ENCODE measurements around the gene HES6.

The HES6 gene

GRCh38 chr2:238241970-238242369, 2.1 kb upstream of the HES6 start:
- Histone ChIP-seq H3K4me3 (ENCODE audit: low read depth, low read length) (peak overlapping the region; percentile 90), H3K9me3 (ENCODE audit: severe bottlenecking) (no peaks in the 10 kb centered on the region), H3K36me3 (peaks cover 32% of the 10 kb centered on the region), H3K27ac (peak overlapping the region; percentile 100), H3K27me3 (ENCODE audit: insufficient read depth, low read depth, severe bottlenecking) (no peaks in the 10 kb centered on the region)
- DNase-seq, result no peak
- TF ChIP-seq CTCF (IDR thresholded peaks at IDR 0.05; ENCODE audit: low read depth, low read length), result no peak

- DNase-seq, result peak; percentile 96
- Histone ChIP-seq H3K27me3 (ENCODE audit: insufficient read depth, low read depth, severe bottlenecking) (no peaks in the 10 kb centered on the region), H3K27ac (peak overlapping the region; percentile 100), H3K4me3 (ENCODE audit: low read depth, low read length) (peak overlapping the region; percentile 90), H3K36me3 (peaks cover 32% of the 10 kb centered on the region), H3K9me3 (ENCODE audit: severe bottlenecking) (no peaks in the 10 kb centered on the region)
- peak; percentile 65 for TF ChIP-seq CTCF (IDR thresholded peaks at IDR 0.05; ENCODE audit: low read depth, low read length)
Observed at GRCh38 chr2:238240757-238241711, 1.2 kb upstream of the HES6 start.

- peak; percentile 47 for DNase-seq
- Histone ChIP-seq H3K27me3 (ENCODE audit: insufficient read depth, low read depth, severe bottlenecking) (no peaks in the 10 kb centered on the region), H3K4me3 (ENCODE audit: low read depth, low read length) (peak overlapping the region; percentile 79), H3K36me3 (peaks cover 25% of the 10 kb centered on the region), H3K27ac (peak overlapping the region; percentile 100), H3K9me3 (ENCODE audit: severe bottlenecking) (no peaks in the 10 kb centered on the region)
- TF ChIP-seq CTCF (IDR thresholded peaks at IDR 0.05; ENCODE audit: low read depth, low read length), result no peak
Observed at GRCh38 chr2:238239543-238239862, 335 bp downstream of the HES6 start.

GRCh38 chr2:238238766-238239542, 884 bp downstream of the HES6 start:
- Histone ChIP-seq H3K9me3 (ENCODE audit: severe bottlenecking) (no peaks in the 10 kb centered on the region), H3K4me3 (ENCODE audit: low read depth, low read length) (peak overlapping the region; percentile 79), H3K27me3 (ENCODE audit: insufficient read depth, low read depth, severe bottlenecking) (no peaks in the 10 kb centered on the region), H3K27ac (peak overlapping the region; percentile 100), H3K36me3 (peaks cover 20% of the 10 kb centered on the region)
- peak; percentile 56 for DNase-seq
- peak; percentile 42 for TF ChIP-seq CTCF (IDR thresholded peaks at IDR 0.05; ENCODE audit: low read depth, low read length)

GRCh38 chr2:238238311-238238765, 1.5 kb downstream of the HES6 start:
- no peak for DNase-seq

More at GRCh38 chr2:238238311-238238765, 1.5 kb downstream of the HES6 start:
- peak overlapping the region; percentile 100 for H3K27ac ChIP-seq
- no peaks in the 10 kb centered on the region for H3K27me3 ChIP-seq (ENCODE audit: insufficient read depth, low read depth, severe bottlenecking)
- H3K9me3 ChIP-seq (ENCODE audit: severe bottlenecking), result no peaks in the 10 kb centered on the region
- peak overlapping the region; percentile 79 for H3K4me3 ChIP-seq (ENCODE audit: low read depth, low read length)
- H3K36me3 ChIP-seq, result peaks cover 20% of the 10 kb centered on the region
- TF ChIP-seq CTCF (IDR thresholded peaks at IDR 0.05; ENCODE audit: low read depth, low read length), result no peak

Measured in WERI-Rb-1 (cell line).